Tibial artery (tissue), 4 donors: ENCODE results near the gene CCDC87.
"Not testable (repeated sequence)": the region's sequence is repeated elsewhere in the genome, so short reads cannot be mapped to it uniquely, and the experiment has no call there.

Experiments used
- DNase-seq, 2 donors: peaks; one replicate each; pipeline ENCODE4 v3.0.0-alpha.2; 2019
- H3K27ac ChIP-seq, 2 donors: fragments of 200-600 bp; sonication (generic) in 1 of 2; 1 replicate in 1 of 2; 2 replicates in 1 of 2; pipeline ENCODE4 v1.5.1; 2018 to 2019; ENCODE audit warnings: mild to moderate bottlenecking in 1 of 2
- H3K27me3 ChIP-seq, 2 donors: fragments of 200-600 bp; sonication (generic) in 1 of 2; one replicate each; pipeline versions ENCODE4 v1.5.1 to v1.6.0; 2016 to 2019
- H3K36me3 ChIP-seq, 3 donors: fragments of 200-600 bp; sonication (generic) in 2 of 3; one replicate each; pipeline ENCODE4 v1.5.1; 2016 to 2019; ENCODE audit warnings: mild to moderate bottlenecking in 2 of 3
- H3K4me1 ChIP-seq, 4 donors: fragments of 200-600 bp; sonication (generic) in 2 of 4; 1 replicate in 3 of 4; 2 replicates in 1 of 4; pipeline ENCODE4 v1.5.1; 2016 to 2019
- H3K4me3 ChIP-seq, 2 donors: fragments of 200-600 bp; sonication (generic) in 1 of 2; 1 replicate in 1 of 2; 2 replicates in 1 of 2; pipeline ENCODE4 v1.5.1; 2018 to 2019; ENCODE audit warnings: mild to moderate bottlenecking in 2 of 2
- H3K9me3 ChIP-seq, 3 donors: fragments of 200-600 bp; sonication (generic) in 1 of 3; one replicate each; pipeline ENCODE4 v1.5.1; 2016 to 2019
- CTCF ChIP-seq, 2 experiments: fragments of 200-600 bp in 1 of 2; fragments of 450-650 bp in 1 of 2; IDR thresholded peaks; one replicate each; pipeline ENCODE4 v1.5.1; 2017 to 2019; ENCODE audit warnings: antibody characterized with exemption in 2 of 2, mild to moderate bottlenecking in 1 of 2, moderate library complexity in 1 of 2
- intact Hi-C: fragments of 100-400 bp; cut with DNase I; formaldehyde crosslinking; loops from one replicate; pipeline ENCODE4 v1.15.0; 2023; ENCODE audit warnings: low total_unique reads

The CCDC87 gene

GRCh38 chr11:66592457-66593302 is at the start of gene CCDC87, which contains the start of gene CCS:
TSS of gene CCDC87 (minus strand) at chr11:66593063. CDS start at chr11:66593015, 48 bp downstream.
TSS of gene CCS (plus strand) at chr11:66593185. CDS start at chr11:66593262, 77 bp downstream.
- intact Hi-C loops = no loop called here
- H3K4me3 ChIP-seq = peak within 1 kb of the TSS; percentile 68 to 72
- H3K4me1 ChIP-seq = peaks cover 0 to 33% (median 20%) of the 10 kb centered on the region in 4 donors
- H3K36me3 ChIP-seq = peaks cover 0 to 3% (median 0%) of the 10 kb centered on the region in 3 donors
- no peaks in the 10 kb centered on the region for H3K9me3 ChIP-seq
- peak; percentile 98 to 99 for DNase-seq
- H3K27ac ChIP-seq = peak within 1 kb of the TSS; percentile 81 to 90
- H3K27me3 ChIP-seq = no peaks in the 10 kb centered on the region
- TF ChIP-seq CTCF (IDR thresholded peaks at IDR 0.05) = peak; percentile 61 to 63

GRCh38 chr11:66641834-66642233 is 49.0 kb upstream of the CCDC87 start:
- DNase-seq = no peak
- Histone ChIP-seq H3K4me3 (peak overlapping the region; percentile 16 to 80), H3K36me3 (peaks cover 34 to 56% (median 52%) of the 10 kb centered on the region in 3 donors), H3K9me3 (no peaks in the 10 kb centered on the region), H3K27me3 (no peaks in the 10 kb centered on the region), H3K27ac (peak overlapping the region; percentile 6 to 93), H3K4me1 (peaks cover 4 to 90% (median 70%) of the 10 kb centered on the region in 4 donors)
- intact Hi-C loops = no loop called here
- no peak for TF ChIP-seq CTCF (IDR thresholded peaks at IDR 0.05)

- not testable (repeated sequence) for DNase-seq, H3K9me3 ChIP-seq, H3K27me3 ChIP-seq
- intact Hi-C loops = loop anchor here (2.0 kb wide), 1 partner anchor 23 kb away; the partner anchor contains the start of gene RBM14
- H3K4me1 ChIP-seq = peaks cover 4 to 70% (median 59%) of the 10 kb centered on the region in 4 donors
- H3K27ac ChIP-seq = peak overlapping the region; percentile 2 to 93
- peak overlapping the region; percentile 80 to 82 for H3K4me3 ChIP-seq
- H3K36me3 ChIP-seq = peaks cover 20 to 39% (median 35%) of the 10 kb centered on the region in 3 donors
Measured at GRCh38 chr11:66639814-66640340, 47.0 kb upstream of the CCDC87 start.

- intact Hi-C loops = loop anchor here (2.0 kb wide), 1 partner anchor 22 kb away; the partner anchor contains the start of gene RBM14
- Histone ChIP-seq H3K27me3 (no peaks in the 10 kb centered on the region), H3K4me1 (peaks cover 4 to 64% (median 56%) of the 10 kb centered on the region in 4 donors), H3K4me3 (peak overlapping the region; percentile 80 to 82), H3K36me3 (peaks cover 13 to 32% (median 29%) of the 10 kb centered on the region in 3 donors), H3K27ac (peak overlapping the region; percentile 91 to 93), H3K9me3 (no peaks in the 10 kb centered on the region)
- peak in 1 of 2 donors; percentile 29 for DNase-seq
- no peak for TF ChIP-seq CTCF (IDR thresholded peaks at IDR 0.05)
Measured at GRCh38 chr11:66639066-66639813, 46.4 kb upstream of the CCDC87 start.

- H3K4me3 ChIP-seq = peak within 1 kb of the TSS; percentile 80 to 82
- intact Hi-C loops = loop anchor here (2.0 kb wide), 1 partner anchor 22 kb away; the partner anchor contains the start of gene RBM14
- no peaks in the 10 kb centered on the region for H3K9me3 ChIP-seq
- peak; percentile 98 to 99 for DNase-seq
- H3K4me1 ChIP-seq = peaks cover 4 to 56% (median 48%) of the 10 kb centered on the region in 4 donors
- peak in 1 of 2 experiments; percentile 29 for TF ChIP-seq CTCF (IDR thresholded peaks at IDR 0.05)
- no peaks in the 10 kb centered on the region for H3K27me3 ChIP-seq
- peak within 1 kb of the TSS; percentile 91 to 93 for H3K27ac ChIP-seq
- peaks cover 5 to 28% (median 21%) of the 10 kb centered on the region in 3 donors for H3K36me3 ChIP-seq
Measured at GRCh38 chr11:66638177-66639065, 45.6 kb upstream of the CCDC87 start, which contains the start of gene RBM4. TSS of gene RBM4 (plus strand) at chr11:66638703. CDS start at chr11:66639712, 1,009 bp downstream.
